HG03025 (cell line): Measurements from ENCODE around the gene CORO7.
"Not testable (repeated sequence)": the region's sequence is repeated elsewhere in the genome, so short reads cannot be mapped to it uniquely, and the experiment has no call there.

ENCODE experiments used
- ATAC-seq: cut with Tn5 transposase; IDR thresholded peaks from one replicate; pipeline ENCODE4 v1.9.1; 2021; ENCODE audit warnings: mild to moderate bottlenecking, moderate library complexity; ENCODE audit not compliant: unreplicated experiment, low FRiP score

Gene CORO7

DNA sequence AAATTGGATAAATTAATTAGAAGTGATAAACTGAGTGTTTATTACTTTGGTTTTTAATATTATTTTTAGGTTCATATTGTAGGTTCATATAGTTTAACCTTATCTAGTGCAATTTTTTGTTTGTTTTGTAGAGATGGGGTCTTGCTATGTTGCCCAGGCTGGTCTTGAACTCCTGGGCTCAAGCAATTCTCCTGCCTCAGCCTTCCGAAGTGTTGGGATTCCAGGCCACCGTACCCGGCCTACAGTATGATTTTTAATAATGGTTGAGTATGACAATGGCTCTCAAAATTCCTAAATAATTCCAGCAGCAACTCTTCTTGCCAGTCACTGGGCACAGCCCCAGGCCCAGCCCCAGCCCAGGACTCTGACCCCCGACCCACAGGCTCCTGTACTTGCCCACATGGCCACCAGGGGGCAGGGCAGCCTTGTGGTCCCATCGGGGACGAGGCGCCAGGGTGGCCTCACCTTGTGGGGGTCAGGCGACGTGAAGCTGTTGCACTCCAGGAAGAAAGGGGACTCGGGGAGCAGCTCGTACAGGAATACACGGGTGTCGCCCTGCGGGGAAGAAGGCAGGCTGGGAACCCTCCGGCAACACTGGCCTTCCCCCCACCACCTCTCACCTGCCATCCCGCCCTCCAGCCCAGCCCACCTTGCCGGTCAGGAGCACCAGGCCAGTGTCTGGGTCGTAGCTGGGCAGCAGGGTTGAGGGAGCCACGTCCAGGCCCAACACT lies 57.4 kb downstream of the CORO7 start:
- ATAC-seq, result no peak

- no peak for ATAC-seq
Observed at GRCh38 chr16:4358236-4358635, 58.2 kb downstream of the CORO7 start.

GRCh38 chr16:4356820-4357219 lies 59.6 kb downstream of the CORO7 start:
- ATAC-seq, result no peak

- no peak for ATAC-seq
Observed at GRCh38 chr16:4354512-4355409, 61.6 kb downstream of the CORO7 start.

- no peak for ATAC-seq
Observed at GRCh38 chr16:4353675-4354074, 62.7 kb downstream of the CORO7 start.

GRCh38 chr16:4352843-4353242 lies 63.6 kb downstream of the CORO7 start:
- ATAC-seq, result no peak

DNA sequence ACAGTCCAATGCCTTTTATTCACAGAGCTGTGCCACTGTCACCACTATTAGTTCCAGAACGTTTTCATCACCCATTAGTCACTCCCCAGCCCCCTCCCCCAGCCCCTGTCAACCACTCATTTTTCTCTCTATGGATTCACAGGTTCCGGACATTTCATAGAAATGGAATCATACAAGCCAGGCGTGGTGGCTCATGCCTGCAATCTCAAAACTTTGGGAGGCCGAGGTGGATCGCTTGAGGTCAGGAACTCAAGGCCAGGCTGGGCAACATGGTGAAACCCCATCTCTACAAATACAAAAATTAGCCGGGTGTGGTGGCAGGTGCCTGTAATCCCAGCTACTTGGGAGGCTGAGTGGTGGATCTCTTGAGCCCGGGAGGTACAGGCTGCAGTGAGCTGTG lies 64.5 kb downstream of the CORO7 start:
- ATAC-seq, result no peak

DNA sequence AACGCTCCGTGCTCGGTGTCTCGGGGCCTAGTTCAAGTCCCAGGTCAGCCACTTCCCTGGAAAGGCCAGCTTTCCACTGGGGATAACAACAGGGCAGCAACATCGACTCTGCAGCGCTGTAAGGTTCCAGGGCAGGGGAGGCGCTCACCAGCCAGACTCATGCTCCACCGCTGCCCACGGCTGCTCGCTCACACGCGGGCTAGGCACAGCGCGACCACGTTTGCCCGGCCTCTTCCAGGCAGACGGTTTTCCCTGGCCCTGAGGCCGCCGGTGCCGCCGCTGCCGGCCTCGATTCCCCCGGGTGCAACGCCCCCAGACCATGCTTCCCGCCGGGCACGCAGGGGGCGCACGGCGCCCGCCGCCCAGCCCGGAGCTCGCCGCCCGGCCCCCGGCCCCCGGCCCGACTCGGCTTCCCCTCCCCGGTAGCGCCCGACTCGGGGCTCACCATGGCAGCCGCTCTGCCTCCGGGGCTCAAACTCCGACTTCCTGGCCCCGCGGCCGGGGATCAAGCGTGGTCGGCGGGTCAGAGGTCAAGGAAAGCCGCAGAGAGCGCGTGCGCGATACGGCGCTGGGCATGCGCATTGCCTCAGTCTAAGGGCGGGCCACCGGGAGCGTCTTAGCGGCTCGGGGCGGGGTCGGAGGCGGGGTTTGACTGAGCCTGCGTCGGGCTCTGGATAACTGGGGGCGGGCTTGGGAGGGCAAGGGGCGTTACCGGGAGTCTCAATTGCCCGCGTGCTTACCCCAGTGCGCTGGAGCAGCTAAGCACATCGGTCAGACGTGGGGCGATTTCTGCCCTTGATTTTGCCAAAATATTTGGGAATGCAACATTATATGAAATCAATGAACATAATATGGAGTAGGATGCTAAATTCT lies 65.4 kb downstream of the CORO7 start, which contains the start of gene PAM16:
Gene PAM16 (minus strand): TSS at position 535 of the 873 bp plus-strand sequence. CDS start 87 bp downstream, at position 448.
- peak; percentile 87 for ATAC-seq

GRCh38 chr16:4350365-4350786 lies 66.0 kb downstream of the CORO7 start:
- ATAC-seq, result no peak

- no peak for ATAC-seq
Observed at GRCh38 chr16:4349332-4349731, 67.1 kb downstream of the CORO7 start.

DNA sequence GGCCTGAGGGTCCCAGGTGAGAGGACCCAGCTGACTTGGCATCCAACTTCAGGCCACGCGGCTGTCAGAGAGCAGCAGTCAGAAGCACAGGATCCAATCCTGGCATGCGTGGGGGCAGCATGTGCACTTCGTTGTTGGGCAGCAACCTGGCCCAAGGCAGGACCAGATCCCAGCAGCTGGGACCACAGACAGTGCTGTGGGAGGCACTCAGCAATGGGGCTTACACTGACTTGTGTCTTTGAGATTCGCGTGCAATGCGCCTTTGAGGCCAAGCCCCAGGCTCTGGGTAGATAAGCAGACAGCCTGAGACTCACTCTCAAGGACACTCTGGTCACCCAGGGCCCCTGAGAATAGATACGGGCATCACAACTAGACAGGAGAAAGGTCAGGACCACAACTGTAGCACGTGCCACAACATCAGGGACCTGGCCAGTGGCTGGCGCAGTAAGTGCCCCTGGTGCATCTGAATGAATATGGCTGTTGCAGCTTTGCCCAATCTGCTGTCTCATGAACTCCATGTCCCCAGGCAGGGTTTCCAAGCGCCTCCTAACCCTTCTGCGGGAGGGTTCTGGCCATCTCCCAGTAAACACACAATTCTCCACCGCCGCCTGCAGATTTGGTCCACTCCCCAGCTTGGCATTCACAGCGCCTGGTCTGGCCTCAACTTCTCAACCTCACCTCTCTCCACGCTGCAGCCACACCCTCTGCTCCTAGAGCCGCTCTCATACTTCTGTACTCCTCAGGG lies 68.5 kb downstream of the CORO7 start:
- no peak for ATAC-seq

DNA sequence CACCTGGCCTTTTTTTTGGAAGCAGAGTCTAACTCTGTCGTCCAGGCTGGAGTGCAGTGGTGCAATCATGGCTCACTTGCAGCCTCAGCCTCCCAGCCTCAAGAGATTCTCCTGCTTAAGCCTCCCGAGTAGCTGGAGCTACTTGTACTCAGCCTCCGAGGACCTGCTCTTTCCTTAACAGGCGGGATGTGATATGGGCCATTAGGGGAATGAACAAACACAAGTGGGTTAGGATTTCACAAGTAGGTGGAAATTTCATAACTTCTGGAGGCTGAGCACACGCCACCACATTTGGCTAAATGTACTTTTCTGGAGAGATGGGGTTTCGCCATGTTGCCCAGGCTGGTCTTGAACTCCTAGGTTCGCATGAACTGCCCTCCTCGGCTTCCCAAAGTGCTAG lies 69.4 kb downstream of the CORO7 start:
- ATAC-seq, result no peak

GRCh38 chr16:4345836-4346781 lies 70.3 kb downstream of the CORO7 start:
- no peak for ATAC-seq

DNA sequence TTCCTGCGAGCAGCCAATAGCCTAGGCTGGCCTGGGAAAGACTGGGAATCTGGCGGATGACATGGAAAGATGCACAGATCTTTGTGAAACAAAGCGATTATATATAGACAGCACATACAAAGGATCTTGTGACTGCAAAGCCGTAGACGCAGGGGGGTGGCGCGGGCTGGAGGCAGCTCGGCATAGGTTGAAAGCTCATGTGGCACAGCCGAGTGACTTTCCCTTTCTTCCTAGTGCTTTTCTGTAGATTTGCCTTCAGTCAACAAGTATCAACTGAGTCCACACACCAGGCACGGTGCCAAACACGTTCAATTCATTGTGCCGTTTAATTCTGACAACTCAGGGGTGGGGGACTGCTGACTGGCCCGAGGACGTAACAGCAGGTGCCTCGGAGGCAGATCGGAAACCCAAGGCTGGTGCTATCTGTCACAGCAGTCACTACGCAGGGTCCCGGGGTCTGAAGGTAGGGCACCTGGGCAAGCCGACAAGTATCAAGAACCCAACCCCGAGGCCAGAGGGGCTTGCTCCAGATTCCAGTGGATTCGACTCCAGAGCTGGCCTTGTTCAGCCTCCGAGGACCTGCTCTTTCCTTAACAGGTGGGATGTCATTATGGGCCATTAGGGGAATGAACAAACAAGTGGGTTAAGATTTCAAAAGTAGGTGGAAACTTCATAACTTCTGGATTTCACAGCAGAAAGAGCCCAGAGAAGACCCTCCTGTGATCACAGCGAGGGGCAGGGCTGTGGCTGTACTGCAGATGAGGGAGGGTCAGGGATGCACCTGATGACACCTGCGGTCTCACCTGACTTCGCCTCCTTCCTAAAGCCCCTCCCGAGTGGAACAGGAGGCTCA lies 71.2 kb downstream of the CORO7 start:
- no peak for ATAC-seq

- not testable (repeated sequence) for ATAC-seq
Observed at GRCh38 chr16:4344300-4344982, 72.0 kb downstream of the CORO7 start.

- ATAC-seq, result no peak
Observed at GRCh38 chr16:4342866-4343744, 73.3 kb downstream of the CORO7 start.
